GM10266 (cell line): Measurements from ENCODE around the gene APAF1.
A peak's percentile ranks its signal among the peaks of the same experiment; 100 is the strongest.

Source experiments
- DNase-seq: peaks from one replicate; pipeline ENCODE4 v3.0.0; 2012; ENCODE audit errors: extremely low spot score
- CTCF ChIP-seq: IDR thresholded peaks from 2 replicates; pipeline ENCODE4 v1.5.1; 2012; ENCODE audit warnings: mild to moderate bottlenecking, low read depth; ENCODE audit not compliant: control insufficient read depth, insufficient read depth; ENCODE audit errors: missing control alignments

APAF1 gene

GRCh38 chr12:98646294-98647090 is 1.4 kb downstream of the APAF1 start:
- no peak for TF ChIP-seq CTCF
- no peak for DNase-seq

- no peak for DNase-seq
- no peak for TF ChIP-seq CTCF
Measured at GRCh38 chr12:98651328-98651727, 6.2 kb downstream of the APAF1 start.

GRCh38 chr12:98653866-98654493 is 8.9 kb downstream of the APAF1 start:
- peak; percentile 54 for DNase-seq
- TF ChIP-seq CTCF = peak; percentile 57

- peak; percentile 29 for DNase-seq
- no peak for TF ChIP-seq CTCF
Measured at GRCh38 chr12:98656289-98657101, 11.4 kb downstream of the APAF1 start.

GRCh38 chr12:98660521-98660920 is 15.4 kb downstream of the APAF1 start:
- DNase-seq = no peak
- TF ChIP-seq CTCF = no peak

- no peak for DNase-seq
- no peak for TF ChIP-seq CTCF
Measured at GRCh38 chr12:98669751-98670150, 24.7 kb downstream of the APAF1 start.
